ENCODE measurements around the gene LILRA5.
"Not testable (repeated sequence)": the region's sequence is repeated elsewhere in the genome, so short reads cannot be mapped to it uniquely, and the experiment has no call there.

LILRA5 gene

GRCh38 chr19:54294539-54294938, 18.4 kb downstream of the LILRA5 start:
- FAIRE-seq = no peak
- TF ChIP-seq POLR2A (IDR thresholded peaks at IDR 0.05; ENCODE audit: low read depth, low read length) (no peak), POLR2AphosphoS5 (IDR thresholded peaks at IDR 0.05; ENCODE audit: low read depth, low read length) (no peak), TAF1 (IDR thresholded peaks at IDR 0.05; ENCODE audit: borderline replicate concordance, low read depth, low read length) (no peak)
- DNase-seq (ENCODE audit: insufficient read length) = no peak

DNA sequence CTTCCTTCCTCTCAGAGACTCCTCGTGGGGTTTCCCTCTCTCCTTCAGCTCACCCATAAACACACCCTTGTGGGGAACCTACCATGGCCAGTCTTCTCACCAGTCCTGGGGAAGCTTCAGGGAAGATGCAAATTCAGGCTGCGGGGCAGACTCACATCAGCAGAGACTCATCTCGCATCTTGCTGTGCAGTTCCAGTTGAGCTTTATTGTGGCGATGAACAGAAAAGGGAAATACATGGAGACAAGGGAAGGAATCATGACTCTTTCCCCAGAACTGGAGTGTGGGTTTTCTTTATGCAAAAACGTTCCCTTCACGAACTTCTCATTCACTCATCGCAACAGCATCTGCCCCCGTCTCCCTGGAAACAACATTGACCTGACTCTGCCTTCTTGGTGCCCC, 23.8 kb downstream of the LILRA5 start:
- peak; percentile 90 for FAIRE-seq
- DNase-seq (ENCODE audit: insufficient read length) = not testable (repeated sequence)

GRCh38 chr19:54287456-54287855, 25.5 kb downstream of the LILRA5 start:
- no peak for FAIRE-seq
- TF ChIP-seq TAF1 (IDR thresholded peaks at IDR 0.05; ENCODE audit: borderline replicate concordance, low read depth, low read length) (no peak), POLR2A (IDR thresholded peaks at IDR 0.05; ENCODE audit: low read depth, low read length) (no peak), POLR2AphosphoS5 (IDR thresholded peaks at IDR 0.05; ENCODE audit: low read depth, low read length) (no peak)
- DNase-seq (ENCODE audit: insufficient read length) = no peak

DNA sequence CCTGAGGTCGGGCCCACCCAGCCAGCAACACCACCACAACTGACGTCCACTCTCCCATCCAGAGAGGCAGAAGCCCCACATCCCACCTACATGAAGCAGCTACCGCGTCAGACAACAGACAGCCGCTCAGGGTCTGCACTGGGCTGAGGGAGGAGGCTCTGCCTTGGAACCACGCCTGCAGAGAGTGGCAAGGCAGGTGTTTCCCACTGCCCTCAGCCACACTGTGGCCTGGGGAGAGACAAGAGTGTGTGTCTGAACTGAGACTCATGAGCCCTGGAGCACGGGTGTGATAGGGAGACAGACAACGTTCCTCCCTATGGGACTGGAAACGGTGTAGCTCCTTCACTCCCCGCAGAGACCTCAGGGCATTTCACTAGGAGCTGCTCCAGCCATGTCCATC, 26.7 kb downstream of the LILRA5 start:
- peak; percentile 83 for FAIRE-seq

GRCh38 chr19:54285427-54286056, 27.4 kb downstream of the LILRA5 start:
- FAIRE-seq = peak; percentile 70
- DNase-seq (ENCODE audit: insufficient read length) = not testable (repeated sequence)

More for the DNA sequence above, 26.7 kb downstream of the LILRA5 start:
- not testable (repeated sequence) for DNase-seq (ENCODE audit: insufficient read length)

- TF ChIP-seq TAF1 (IDR thresholded peaks at IDR 0.05; ENCODE audit: borderline replicate concordance, low read depth, low read length) (no peak), POLR2AphosphoS5 (IDR thresholded peaks at IDR 0.05; ENCODE audit: low read depth, low read length) (no peak)
- FAIRE-seq = no peak
- no peak for DNase-seq (ENCODE audit: insufficient read length)
Observed at GRCh38 chr19:54282686-54283470, 30.1 kb downstream of the LILRA5 start.

GRCh38 chr19:54281729-54282075, 31.3 kb downstream of the LILRA5 start:
- DNase-seq (ENCODE audit: insufficient read length); FAIRE-seq: not testable (repeated sequence)

GRCh38 chr19:54281007-54281728, 31.8 kb downstream of the LILRA5 start, which contains the start of gene LILRB2:
TSS of gene LILRB2 (minus strand) at chr19:54281110. CDS start at chr19:54280496, 614 bp downstream.
- FAIRE-seq = no peak
- no peak for DNase-seq (ENCODE audit: insufficient read length)
- TF ChIP-seq TAF1 (IDR thresholded peaks at IDR 0.05; ENCODE audit: borderline replicate concordance, low read depth, low read length) (no peak), POLR2A (IDR thresholded peaks at IDR 0.05; ENCODE audit: low read depth, low read length) (no peak), POLR2AphosphoS5 (IDR thresholded peaks at IDR 0.05; ENCODE audit: low read depth, low read length) (no peak)

- not testable (repeated sequence) for FAIRE-seq; DNase-seq (ENCODE audit: insufficient read length)
Observed at GRCh38 chr19:54280441-54280840, 32.5 kb downstream of the LILRA5 start.

DNA sequence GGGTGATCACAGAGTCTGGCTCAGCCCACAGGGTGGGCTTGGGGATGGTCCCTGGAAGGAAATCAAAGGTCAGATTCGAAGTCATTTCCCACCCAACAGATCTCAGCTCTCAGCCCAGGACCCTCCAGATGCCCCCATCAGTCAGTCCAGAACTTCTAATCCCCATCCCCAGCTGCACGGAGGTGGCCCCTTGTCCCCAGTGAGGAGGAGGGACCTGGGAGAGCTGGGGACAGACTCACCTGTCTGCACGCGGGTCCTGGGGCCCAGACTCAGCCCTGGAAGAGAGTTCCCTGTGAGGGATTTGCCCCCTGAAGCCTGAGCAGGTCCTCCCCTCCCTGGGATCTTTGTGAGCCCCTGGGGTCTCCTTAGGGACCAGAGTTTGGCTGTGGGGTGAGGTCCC, 32.9 kb downstream of the LILRA5 start:
- not testable (repeated sequence) for FAIRE-seq; DNase-seq (ENCODE audit: insufficient read length)

DNA sequence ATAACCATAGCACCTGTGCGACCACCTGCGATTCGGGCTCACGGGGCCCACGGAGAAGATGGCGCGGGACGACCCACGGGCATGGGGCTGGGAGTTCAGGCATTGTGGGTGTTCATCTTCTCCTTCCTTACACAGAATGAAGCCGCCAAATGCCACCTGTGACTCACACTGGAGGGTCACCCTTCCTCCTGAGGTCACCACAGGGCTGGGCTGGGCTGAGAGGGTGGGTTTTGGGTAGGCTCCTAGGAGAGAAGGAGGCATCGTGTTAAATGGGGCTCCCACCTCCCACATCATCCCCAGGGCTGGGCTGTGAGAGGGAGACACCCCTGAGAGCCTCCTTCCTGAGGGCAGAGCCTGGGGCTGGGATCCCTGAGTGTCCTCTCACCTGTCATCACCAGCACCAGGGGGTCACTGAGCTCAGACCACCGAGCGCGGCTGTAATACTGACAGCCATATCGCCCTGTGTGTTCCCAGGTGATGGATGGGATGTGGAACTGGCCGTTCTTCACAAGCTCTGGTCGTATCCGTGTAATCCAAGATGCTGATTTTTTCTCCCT, 33.5 kb downstream of the LILRA5 start:
- TF ChIP-seq POLR2A (IDR thresholded peaks at IDR 0.05; ENCODE audit: low read depth, low read length) = no peak
- TF ChIP-seq POLR2AphosphoS5 (IDR thresholded peaks at IDR 0.05; ENCODE audit: low read depth, low read length) = no peak
- TF ChIP-seq TAF1 (IDR thresholded peaks at IDR 0.05; ENCODE audit: borderline replicate concordance, low read depth, low read length) = no peak
- no peak for FAIRE-seq
- no peak for DNase-seq (ENCODE audit: insufficient read length)

DNA sequence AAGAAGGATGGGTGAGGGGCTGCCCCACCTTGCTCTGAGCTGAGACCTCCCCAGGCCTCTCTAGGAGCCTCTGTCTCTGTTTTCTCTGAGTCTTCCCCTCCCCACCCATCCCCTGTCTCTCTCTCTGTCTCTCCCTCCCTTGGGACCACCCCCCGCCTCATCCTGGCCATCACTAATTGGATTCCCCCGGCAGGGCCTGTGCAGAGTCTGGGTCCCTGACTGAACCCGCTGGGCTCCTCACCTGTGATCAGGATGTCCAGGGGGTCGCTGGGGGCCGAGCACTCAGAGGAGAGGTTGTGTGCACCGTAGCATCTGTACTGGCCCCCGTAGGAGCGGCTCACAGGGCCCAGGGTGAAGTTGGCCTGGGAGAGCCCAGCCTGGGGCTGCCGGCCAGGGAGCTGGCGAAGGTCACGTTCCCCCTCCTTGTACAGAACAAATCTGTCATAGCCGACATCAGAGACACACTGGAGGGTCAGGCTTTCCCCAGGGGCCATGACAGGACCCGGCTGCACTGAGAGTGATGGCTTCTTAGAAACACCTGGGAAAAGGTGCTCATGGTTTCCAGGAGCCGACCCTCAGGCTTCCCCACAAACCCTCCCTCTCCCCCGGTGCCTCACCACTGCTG, 34.3 kb downstream of the LILRA5 start:
- FAIRE-seq = not testable (repeated sequence)

GRCh38 chr19:54278056-54278455, 34.9 kb downstream of the LILRA5 start:
- not testable (repeated sequence) for DNase-seq (ENCODE audit: insufficient read length); FAIRE-seq

More for the DNA sequence above, 34.3 kb downstream of the LILRA5 start:
- DNase-seq (ENCODE audit: insufficient read length) = not testable (repeated sequence)

DNA sequence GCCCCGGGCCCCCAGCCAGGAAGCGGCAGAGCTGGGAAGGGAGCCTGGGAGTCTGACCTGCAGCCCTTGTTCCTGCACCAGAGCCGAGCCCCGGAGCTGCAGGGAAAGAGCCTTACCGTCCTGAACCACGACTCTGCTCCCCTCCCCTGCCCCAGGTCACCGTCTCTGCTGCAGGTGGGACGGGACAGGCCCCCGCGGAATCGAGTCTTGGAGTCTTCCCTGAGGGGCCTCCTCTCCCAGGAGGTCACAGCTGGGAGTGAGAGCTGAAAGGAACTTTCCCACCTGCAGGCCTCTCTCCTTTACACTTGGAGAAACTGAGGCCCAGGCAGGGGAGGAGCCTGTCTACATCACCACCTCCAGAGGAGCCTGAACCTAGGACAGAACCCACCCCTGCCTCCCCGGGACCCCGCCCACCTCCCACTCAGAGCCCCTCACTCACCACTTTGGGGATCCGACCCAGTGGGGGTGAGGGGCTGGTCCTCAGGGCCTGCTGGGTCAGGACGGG, 35.8 kb downstream of the LILRA5 start:
- not testable (repeated sequence) for DNase-seq (ENCODE audit: insufficient read length); FAIRE-seq
